Left renal pelvis (tissue), 4 donors: Measurements from ENCODE around the gene MUC2. TPM values are rescaled to one million over a fixed set of nuclear protein-coding genes. Genes with fewer than 3 reads are reported as not detected.

Experiments
- DNase-seq, 4 donors: peaks; one replicate each; pipeline ENCODE4 v3.0.0-alpha.2; 2013; ENCODE audit warnings: low read depth in 4 of 4, low spot score in 3 of 4
- polyA plus RNA-seq, 4 donors: library from polyadenylated mRNA; unstranded; fragments of 120-200 nt; gene quantifications; one replicate each; pipeline ENCODE4 v1.2.1, GENCODE V29; 2013; ENCODE audit not compliant: insufficient read length in 4 of 4

MUC2 gene
- polyA plus RNA-seq: under 1 TPM in 3 of 4 donors, not detected in 1; 0.01 to 0.18 (median 0.17) TPM

DNA sequence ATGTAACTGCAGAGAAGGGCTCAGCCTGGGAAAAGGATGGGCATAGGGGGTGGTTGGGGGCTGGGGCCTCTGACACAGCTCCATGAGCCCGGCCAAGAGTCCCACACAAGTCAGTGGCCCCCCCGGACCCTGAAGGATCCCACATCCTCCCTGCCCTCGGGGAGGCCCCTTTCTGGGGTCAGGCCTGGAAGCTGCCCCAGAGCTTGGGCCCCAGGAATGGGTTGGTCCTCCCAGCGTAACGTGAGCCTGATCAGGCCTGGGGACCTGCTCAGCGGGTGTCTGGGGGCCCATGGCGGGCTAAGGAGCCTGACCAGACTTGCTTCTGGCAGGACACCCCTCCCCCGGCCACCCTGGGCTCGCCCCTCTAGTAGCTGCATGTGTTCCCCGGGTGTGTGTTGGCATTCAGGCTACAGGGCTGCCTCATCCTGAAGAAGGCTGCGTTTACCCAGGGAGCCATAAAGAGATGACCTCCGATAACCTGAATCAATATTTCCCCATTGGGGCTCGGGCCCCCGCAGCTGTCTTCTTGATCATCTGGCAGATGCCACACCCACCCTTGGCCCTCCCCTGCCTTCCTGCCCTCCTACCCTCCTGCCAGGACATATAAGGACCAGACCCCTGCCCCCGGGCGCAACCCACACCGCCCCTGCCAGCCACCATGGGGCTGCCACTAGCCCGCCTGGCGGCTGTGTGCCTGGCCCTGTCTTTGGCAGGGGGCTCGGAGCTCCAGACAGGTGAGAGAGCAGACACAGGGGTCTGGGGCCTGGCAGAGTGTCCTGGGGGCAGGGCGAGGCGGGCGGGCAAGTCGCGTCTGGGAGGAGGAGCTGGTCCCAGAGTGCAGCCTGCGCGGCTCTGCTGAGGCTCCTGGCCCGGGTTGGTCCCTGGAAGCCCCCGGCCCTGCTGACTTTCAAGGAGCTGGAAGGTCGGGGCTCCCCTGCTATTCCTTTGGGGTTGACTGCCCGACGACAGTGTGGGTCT lies at the start of gene MUC2:
Gene MUC2 (plus strand): TSS at position 631 of the 978 bp plus-strand sequence.
- DNase-seq: no peak

DNA sequence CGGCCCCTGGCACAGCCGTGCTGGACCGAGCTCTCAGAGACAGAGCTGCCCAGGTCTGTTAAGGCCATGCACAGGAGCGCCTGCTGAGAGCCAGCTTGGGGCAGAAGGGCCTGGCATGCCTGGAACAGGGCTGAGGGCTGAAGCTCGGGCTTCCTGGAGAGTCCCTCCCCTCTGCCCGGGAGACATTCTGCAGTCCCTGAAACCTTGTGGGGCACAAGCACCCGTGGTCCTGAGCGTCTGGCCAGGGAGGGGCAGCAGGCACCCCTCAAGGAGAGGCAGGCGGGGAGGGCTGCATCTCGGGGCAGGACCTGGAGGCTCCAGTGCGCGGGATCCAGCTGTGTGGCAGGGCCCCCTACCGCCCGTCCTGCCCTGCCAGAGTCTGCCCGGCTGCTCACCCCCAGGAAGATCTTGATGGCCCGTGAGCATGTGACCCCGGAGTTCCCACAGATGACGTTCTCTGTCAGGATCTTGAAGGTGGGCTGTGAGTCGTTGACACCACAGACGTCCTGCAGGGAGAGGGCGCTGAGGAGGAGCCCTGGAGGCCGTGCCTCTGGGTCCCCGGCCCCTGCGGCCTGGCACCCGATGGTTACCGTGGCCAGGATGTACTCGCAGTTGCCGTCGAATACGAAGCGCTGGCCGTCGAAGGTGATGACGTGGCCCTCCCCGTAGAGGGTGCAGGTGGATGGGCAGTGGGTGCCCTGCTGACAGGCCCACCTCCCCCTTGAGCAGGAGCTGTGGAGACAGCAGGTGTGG lies 49.1 kb upstream of the MUC2 start:
- no peak for DNase-seq

DNA sequence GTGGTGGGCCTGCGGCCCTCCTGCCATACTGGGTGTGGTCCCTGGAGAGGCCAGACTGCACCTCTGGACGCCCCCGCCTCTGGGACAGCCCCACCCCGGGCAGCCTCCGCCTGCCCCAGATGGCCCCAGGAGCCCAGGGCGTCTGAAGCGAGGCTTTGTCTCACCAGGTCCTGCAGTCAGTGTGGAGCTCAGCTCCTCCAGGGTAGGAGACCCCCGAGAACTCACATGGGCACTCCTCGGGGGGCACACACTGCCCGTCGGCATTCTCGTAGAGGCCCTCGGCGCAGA lies 48.6 kb upstream of the MUC2 start:
- no peak for DNase-seq

GRCh38 chr11:1026641-1027482 lies 47.8 kb upstream of the MUC2 start:
- DNase-seq: no peak

- no peak for DNase-seq
Observed at GRCh38 chr11:1027483-1028290, 47.0 kb upstream of the MUC2 start.

- DNase-seq: no peak
Observed at GRCh38 chr11:1028291-1028540, 46.5 kb upstream of the MUC2 start.

GRCh38 chr11:1028616-1029015 lies 46.1 kb upstream of the MUC2 start:
- DNase-seq: no peak

DNA sequence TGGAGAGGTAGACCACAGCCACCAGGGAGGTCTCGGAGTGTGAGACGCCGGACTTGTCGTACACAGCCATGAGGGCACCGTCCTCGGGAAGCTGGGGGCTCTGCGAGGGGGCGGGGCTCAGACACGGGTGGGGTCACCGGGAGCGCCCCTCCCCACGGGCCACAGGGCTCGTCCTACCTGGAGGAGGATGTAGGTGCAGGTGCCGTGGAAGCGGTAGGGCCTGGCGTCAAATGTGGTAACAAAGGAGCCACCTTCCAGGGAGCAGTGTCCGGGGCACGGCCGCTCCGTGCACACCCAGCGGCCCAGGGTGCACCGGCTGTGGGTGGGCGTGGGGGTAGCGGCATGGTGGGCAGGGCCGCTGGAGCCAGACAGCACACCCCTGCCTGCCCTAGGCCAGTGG lies 45.6 kb upstream of the MUC2 start:
- no peak for DNase-seq

GRCh38 chr11:1029654-1030053 lies 45.0 kb upstream of the MUC2 start:
- DNase-seq: no peak

GRCh38 chr11:1030086-1030485 lies 44.6 kb upstream of the MUC2 start:
- no peak for DNase-seq

GRCh38 chr11:1030556-1030955 lies 44.1 kb upstream of the MUC2 start:
- DNase-seq: no peak

- DNase-seq: no peak
Observed at GRCh38 chr11:1031121-1031899, 43.4 kb upstream of the MUC2 start.

DNA sequence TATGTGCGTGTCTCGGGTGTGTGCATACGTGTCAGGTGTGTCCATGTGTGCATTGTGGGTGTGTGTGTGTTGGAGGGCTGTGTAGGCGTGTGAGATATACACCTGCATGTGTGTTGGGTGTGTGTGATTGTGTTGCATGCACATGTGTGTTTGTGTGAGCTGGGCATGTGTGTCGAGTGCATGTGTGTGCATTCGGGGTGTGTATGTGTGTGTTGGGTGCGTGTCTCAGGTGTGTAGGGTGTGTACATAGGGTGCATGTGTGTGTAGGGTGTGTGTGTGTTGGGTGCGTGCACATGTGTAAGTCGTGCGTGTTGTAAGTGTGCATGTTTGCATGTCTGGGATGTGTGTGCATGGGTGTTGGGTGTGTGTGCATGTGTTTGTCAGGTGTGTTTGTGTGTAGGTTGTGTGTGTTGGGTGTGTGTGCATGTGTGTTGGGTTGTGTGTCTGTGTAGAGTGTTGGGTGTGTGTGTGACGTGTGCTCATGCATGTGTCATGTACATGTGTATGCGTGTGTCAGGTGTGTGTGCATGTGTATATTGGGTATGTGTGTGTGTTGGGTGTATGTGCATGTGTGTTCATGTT lies 42.3 kb upstream of the MUC2 start:
- no peak for DNase-seq

DNA sequence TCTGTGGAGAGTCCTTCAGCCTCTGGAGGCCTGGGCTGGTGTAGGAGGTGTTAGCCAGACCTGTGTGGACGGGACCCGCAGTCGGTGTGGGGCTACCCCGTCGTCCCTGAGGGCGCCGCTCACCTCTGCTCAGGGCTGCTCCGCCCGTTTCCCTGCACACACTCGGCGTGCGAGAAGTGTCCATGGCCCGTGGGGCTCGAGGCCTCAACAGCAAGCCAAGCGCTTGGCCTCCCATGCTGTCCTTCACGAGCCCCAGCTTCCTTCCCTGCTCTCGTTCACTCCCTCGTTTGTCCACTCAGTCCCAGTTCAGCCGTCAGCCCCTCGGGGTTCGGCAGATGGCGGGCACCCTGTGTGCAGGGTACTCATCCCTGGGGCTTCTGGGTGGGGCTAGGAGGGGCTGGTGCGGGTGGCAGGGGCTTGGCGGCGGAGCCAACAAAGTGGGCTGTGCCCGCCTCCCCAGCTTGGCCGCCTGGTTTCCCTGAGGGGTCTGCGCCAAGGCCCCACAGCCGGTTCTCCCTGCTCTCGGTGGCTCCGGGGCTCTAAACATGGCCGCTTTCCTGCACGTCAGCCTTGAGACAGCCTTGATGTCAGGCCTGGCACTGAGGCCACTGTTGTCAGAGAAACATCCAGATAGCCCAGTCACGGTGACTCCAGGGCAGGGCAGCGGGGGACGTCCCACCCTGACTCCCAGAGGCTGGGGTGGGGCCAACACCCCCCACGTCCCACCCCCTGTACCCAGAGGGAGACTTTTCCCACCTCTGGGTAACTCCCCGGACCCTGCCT lies 41.5 kb upstream of the MUC2 start:
- no peak for DNase-seq

DNA sequence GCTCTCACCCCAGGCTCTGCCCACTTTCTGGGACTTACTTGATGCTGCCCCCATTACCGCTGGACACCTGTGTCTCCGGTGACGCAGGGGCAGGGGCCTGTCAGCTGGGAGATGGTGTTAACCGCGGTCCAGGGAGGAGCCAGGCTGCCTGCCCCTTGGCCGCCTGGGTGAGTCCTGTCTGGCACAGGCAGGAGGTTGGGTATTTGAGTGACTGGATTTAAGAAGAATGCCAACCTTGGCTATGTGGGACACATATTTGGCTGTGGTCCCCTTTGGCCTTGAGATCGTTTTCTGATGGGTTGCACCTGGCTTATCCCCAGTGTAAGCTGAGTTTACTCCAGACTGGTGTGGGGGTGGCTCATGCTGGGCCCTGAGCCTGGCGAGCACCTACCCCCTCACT lies 40.7 kb upstream of the MUC2 start:
- no peak for DNase-seq

DNA sequence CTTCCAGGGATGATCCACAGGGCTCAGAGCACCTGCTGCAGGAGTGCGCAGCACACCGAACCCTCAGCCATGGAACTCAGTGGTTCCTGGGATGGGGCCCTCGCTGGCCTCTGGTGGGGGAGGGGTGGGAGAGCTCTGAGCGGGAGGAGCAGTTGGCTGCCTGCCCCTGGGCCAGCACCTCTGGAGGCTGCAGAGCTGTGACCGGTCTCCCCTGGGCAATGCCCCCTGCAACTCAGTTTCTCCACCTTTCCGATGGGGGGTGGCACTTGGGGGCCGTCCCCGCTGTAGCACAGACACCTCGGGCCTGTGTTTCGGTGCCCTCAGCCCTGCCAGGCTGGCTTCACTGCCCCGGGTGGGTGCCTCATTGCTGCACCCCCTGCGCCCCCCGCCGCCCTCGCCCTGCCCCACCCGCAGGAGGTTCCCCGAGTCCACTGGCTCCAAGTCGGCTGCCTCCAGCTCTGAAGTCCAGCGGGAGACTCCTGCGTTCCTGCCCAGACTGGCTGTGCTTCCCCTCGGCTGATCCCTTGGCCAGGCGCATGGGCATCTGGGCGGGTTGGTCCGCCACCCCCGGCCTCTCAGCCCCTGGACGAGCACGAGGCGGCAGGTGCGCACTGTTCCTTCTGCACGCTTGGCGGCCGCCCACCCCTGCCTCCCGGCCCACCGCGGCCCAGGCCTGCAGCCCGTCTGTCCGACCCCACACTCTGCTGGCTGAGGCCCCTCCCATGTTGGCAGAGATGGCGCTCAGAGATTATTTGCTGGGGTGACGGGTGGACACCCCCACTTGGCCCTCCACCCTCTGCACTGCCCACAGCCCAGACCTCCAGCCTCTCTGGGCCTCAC lies 40.0 kb upstream of the MUC2 start:
- no peak for DNase-seq

DNA sequence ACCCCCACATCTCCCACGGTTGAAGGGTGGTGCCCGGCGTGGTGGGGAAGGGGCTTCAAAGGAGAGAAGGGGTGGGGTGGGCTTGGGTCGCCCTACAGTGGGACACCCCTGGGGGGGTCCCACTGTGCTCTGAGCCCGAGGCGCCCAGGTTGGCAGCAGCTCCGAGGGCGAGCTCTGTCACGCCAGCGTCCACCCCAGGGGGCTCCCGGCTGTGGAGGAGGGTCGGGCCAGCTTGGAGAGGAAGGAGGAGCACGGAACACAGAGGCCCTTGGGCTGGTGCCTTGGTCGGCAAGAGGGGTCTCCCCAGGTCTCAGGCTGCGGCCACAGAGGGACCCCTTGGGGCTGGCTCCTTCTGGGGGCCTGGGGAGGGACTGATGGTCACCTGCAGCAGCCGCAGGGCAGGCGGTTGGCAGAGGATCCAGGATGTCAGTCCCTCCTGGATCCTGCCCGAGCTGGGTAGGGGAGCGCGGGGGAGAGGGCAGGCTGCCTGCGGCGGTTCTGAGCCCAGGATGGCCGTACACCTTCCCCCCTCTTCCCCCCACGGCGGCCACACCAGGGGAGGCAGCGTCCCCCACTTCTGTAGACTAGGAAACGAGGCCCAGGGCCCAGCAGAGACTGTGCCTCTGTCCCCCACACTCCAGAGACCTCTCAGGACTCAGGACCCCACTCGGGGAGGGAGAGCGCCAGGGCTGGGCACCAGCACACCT lies 38.9 kb upstream of the MUC2 start:
- no peak for DNase-seq
